IMR-90 (cell line): ENCODE results near the gene ARHGAP45. TPM values are rescaled to one million over a fixed set of nuclear protein-coding genes. Genes with fewer than 3 reads are reported as not detected.

Experiments
- ATAC-seq: fragments of 200-7000 bp; cut with Tn5 transposase; 2 replicates; pipeline ENCODE4 v1.9.1; 2020; ENCODE audit warnings: low read depth, mild to moderate bottlenecking, moderate library complexity
- BruUV-seq: library from RNA; stranded (reverse); fragments of 400-500 nt; replicated peaks from 2 replicates; lab custom pipeline; 2021; lab: Mats Ljungman, UMichigan
- CTCF ChIA-PET: fragments of 300-600 bp; formaldehyde crosslinking; extraction: SDS; loops from one replicate; lab custom pipeline; 2021; ENCODE audit warnings: antibody characterized with exemption; lab: Yijun Ruan, JAX
- POLR2A ChIA-PET: fragments of 300-600 bp; sonication (Branson Sonifier 250); formaldehyde crosslinking; loops from one replicate; lab custom pipeline; 2022; ENCODE audit warnings: antibody characterized with exemption; ENCODE audit not compliant: unreplicated experiment; lab: Charles Lee
- DNase-seq: peaks from one replicate; pipeline ENCODE4 v3.0.0; 2013
- H2AFZ ChIP-seq: replicated peaks from 2 replicates; pipeline ENCODE3; 2013; ENCODE audit warnings: low read length, mild to moderate bottlenecking; ENCODE audit not compliant: poor library complexity
- H2AK5ac ChIP-seq: 2 replicates; pipeline ENCODE4 v1.6.1; 2013; ENCODE audit warnings: low read depth, low read length, inconsistent platforms
- H2AK9ac ChIP-seq: replicated peaks from 2 replicates; pipeline ENCODE3; 2013; ENCODE audit warnings: mild to moderate bottlenecking, low read depth, low read length, moderate library complexity; ENCODE audit not compliant: poor library complexity
- H2BK120ac ChIP-seq: 2 replicates; pipeline ENCODE4 v1.6.1; 2013; ENCODE audit warnings: low read depth, low read length, inconsistent platforms
- H2BK15ac ChIP-seq: 3 replicates; pipeline ENCODE4 v1.6.1; 2013; ENCODE audit warnings: low read depth, low read length, inconsistent platforms
- H2BK20ac ChIP-seq: 2 replicates; pipeline ENCODE4 v1.6.1; 2013; ENCODE audit warnings: low read depth, mild to moderate bottlenecking, inconsistent platforms, low read length, moderate library complexity
- H2BK5ac ChIP-seq: 2 replicates; pipeline ENCODE4 v1.6.1; 2013; ENCODE audit warnings: mild to moderate bottlenecking, low read depth, low read length, inconsistent platforms; ENCODE audit not compliant: poor library complexity, severe bottlenecking
- H3K14ac ChIP-seq: replicated peaks from 2 replicates; pipeline ENCODE4 v1.6.1; 2013; ENCODE audit warnings: low read depth, low read length, inconsistent platforms
- H3K18ac ChIP-seq: 2 replicates; pipeline ENCODE4 v1.6.1; 2013; ENCODE audit warnings: low read depth, low read length, control low read depth
- H3K23ac ChIP-seq: 2 replicates; pipeline ENCODE4 v1.6.1; 2013; ENCODE audit warnings: low read depth, low read length, inconsistent platforms
- H3K27ac ChIP-seq: 2 replicates; pipeline ENCODE4 v1.5.1; 2013; ENCODE audit warnings: mild to moderate bottlenecking, control low read depth, low read length; ENCODE audit not compliant: insufficient read depth
- H3K27me3 ChIP-seq: 2 replicates; pipeline ENCODE4 v1.6.1; 2013; ENCODE audit warnings: low read length; ENCODE audit not compliant: control insufficient read depth, insufficient read depth
- H3K36me3 ChIP-seq: 2 replicates; pipeline ENCODE4 v1.6.1; 2013; ENCODE audit warnings: low read length, mixed read lengths; ENCODE audit not compliant: control insufficient read depth, insufficient read depth
- H3K4ac ChIP-seq: 2 replicates; pipeline ENCODE4 v1.6.1; 2013; ENCODE audit warnings: low read depth, low read length, inconsistent platforms
- H3K4me1 ChIP-seq: 2 replicates; pipeline ENCODE4 v1.6.1; 2013; ENCODE audit warnings: low read length, mixed read lengths; ENCODE audit not compliant: control insufficient read depth, insufficient read depth
- H3K4me2 ChIP-seq: 2 replicates; pipeline ENCODE4 v1.6.1; 2013; ENCODE audit warnings: low read depth, mild to moderate bottlenecking, control low read depth, low read length, moderate library complexity
- H3K4me3 ChIP-seq: 2 replicates; pipeline ENCODE4 v1.5.1; 2013; ENCODE audit warnings: low read depth, mild to moderate bottlenecking, control low read depth, low read length, moderate library complexity; ENCODE audit not compliant: insufficient read depth
- H3K56ac ChIP-seq: 2 replicates; pipeline ENCODE4 v1.6.1; 2013; ENCODE audit warnings: low read length, inconsistent platforms; ENCODE audit not compliant: insufficient read depth; ENCODE audit errors: extremely low read depth
- H3K79me1 ChIP-seq, 2 experiments: 2 replicates each; pipeline ENCODE4 v1.6.1; 2013; ENCODE audit warnings: low read length in 2 of 2, inconsistent platforms in 1 of 2, low read depth in 1 of 2
- H3K9ac ChIP-seq: 2 replicates; pipeline ENCODE4 v1.6.1; 2013; ENCODE audit warnings: low read depth, low read length, control low read depth
- H3K9me1 ChIP-seq: 2 replicates; pipeline ENCODE4 v1.6.1; 2013; ENCODE audit warnings: low read length, inconsistent platforms; ENCODE audit not compliant: insufficient read depth
- H3K9me3 ChIP-seq: 2 replicates; pipeline ENCODE4 v1.6.1; 2013; ENCODE audit warnings: low read length; ENCODE audit not compliant: control insufficient read depth, insufficient read depth
- H4K20me1 ChIP-seq: 2 replicates; pipeline ENCODE4 v1.6.1; 2013; ENCODE audit warnings: low read length, inconsistent platforms; ENCODE audit not compliant: insufficient read depth
- H4K5ac ChIP-seq: 2 replicates; pipeline ENCODE4 v1.6.1; 2013; ENCODE audit warnings: mild to moderate bottlenecking, low read depth, low read length, control low read depth
- H4K8ac ChIP-seq, 2 experiments: 2 replicates each; pipeline ENCODE4 v1.6.1; 2013; ENCODE audit warnings: low read depth in 2 of 2, low read length in 2 of 2, control low read depth in 1 of 2, inconsistent platforms in 1 of 2
- H4K91ac ChIP-seq: 2 replicates; pipeline ENCODE4 v1.6.1; 2013; ENCODE audit warnings: low read depth, low read length, inconsistent platforms; ENCODE audit not compliant: insufficient read depth
- BHLHE40 ChIP-seq: fragments of 150-350 bp; IDR thresholded peaks from 2 replicates; pipeline ENCODE4 v1.6.1; 2016; ENCODE audit warnings: mild to moderate bottlenecking, low read depth, low read length
- ELK1 ChIP-seq: fragments of 150-350 bp; IDR thresholded peaks from 2 replicates; pipeline ENCODE4 v1.6.1; 2016; ENCODE audit warnings: low read depth, mild to moderate bottlenecking, low read length, moderate library complexity, borderline replicate concordance
- NFE2L2 ChIP-seq: fragments of 150-350 bp; IDR thresholded peaks from 2 replicates; pipeline ENCODE4 v1.6.1; 2016; ENCODE audit warnings: low read depth, mild to moderate bottlenecking, low read length
- POLR2A ChIP-seq: IDR thresholded peaks from 2 replicates; pipeline ENCODE4 v1.6.1; 2012; ENCODE audit warnings: mild to moderate bottlenecking, low read depth, low read length
- RAD21 ChIP-seq: IDR thresholded peaks from 2 replicates; pipeline ENCODE4 v1.6.1; 2012; ENCODE audit warnings: low read length, improper control_type of control experiment
- RCOR1 ChIP-seq: IDR thresholded peaks from 2 replicates; pipeline ENCODE4 v1.6.1; 2012; ENCODE audit warnings: mild to moderate bottlenecking, low read length, improper control_type of control experiment; ENCODE audit not compliant: insufficient replicate concordance
- RFX5 ChIP-seq: IDR thresholded peaks from 2 replicates; pipeline ENCODE4 v1.8.0; 2012; ENCODE audit warnings: low read depth, mild to moderate bottlenecking, low read length, moderate library complexity
- SMC3 ChIP-seq: fragments of 150-350 bp; IDR thresholded peaks from 2 replicates; pipeline ENCODE4 v1.6.1; 2016; ENCODE audit warnings: low read depth, mild to moderate bottlenecking, antibody characterized with exemption, low read length, moderate library complexity
- WGBS, 2 experiments: methylation state at CpG; one replicate each; pipeline versions ENCODE4 v1.1.5 to v1.1.7; 2013; ENCODE audit warnings: missing lambda C conversion rate in 2 of 2; ENCODE audit not compliant: insufficient read length in 1 of 2; ENCODE audit errors: extremely low coverage in 2 of 2; 5-methylcytosine and 5-hydroxymethylcytosine counted together
- dilution Hi-C: fragments of 300-500 bp; cut with HindIII; formaldehyde crosslinking; loops from one replicate; pipeline ENCODE4 v1.14.3; 2018; ENCODE audit warnings: low sequenced_read_pairs; ENCODE audit not compliant: unreplicated experiment
- in situ Hi-C: fragments of 300-500 bp; cut with MboI; formaldehyde crosslinking; loops from 3 replicates; pipeline ENCODE4 v1.14.3; 2019; ENCODE audit warnings: low sequenced_read_pairs, inconsistent platforms, mixed read lengths
- intact Hi-C: fragments of 100-400 bp; cut with micrococcal nuclease; formaldehyde crosslinking; loops from 2 replicates; pipeline ENCODE4 v1.10.0; 2022
- polyA plus RNA-seq, 3 experiments: library from polyadenylated mRNA; depleted of rRNA; stranded (reverse); fragments of >200 nt; gene quantifications; 2 replicates each; pipeline ENCODE4 v1.2.3, GENCODE V29; 2012; ENCODE audit warnings: low replicate concordance in 1 of 3
- total RNA-seq: library from RNA; depleted of rRNA; stranded (reverse); fragments of >200 nt; gene quantifications from 2 replicates; pipeline ENCODE4 v1.2.3, GENCODE V29; 2012
- TF ChIP-seq, protein P1 (sequence below): fragments of 150-350 bp; IDR thresholded peaks from 2 replicates; pipeline ENCODE4 v1.6.1; 2017; ENCODE audit warnings: mild to moderate bottlenecking, antibody characterized with exemption, low read length, low read depth
- TF ChIP-seq, protein P2 (sequence below): conservative IDR thresholded peaks from 2 replicates; pipeline ENCODE4 v1.5.1; 2012; ENCODE audit warnings: mild to moderate bottlenecking, low read depth, low read length, improper control_type of control experiment

Gene ARHGAP45
- total and polyA plus RNA-seq, 2 of the 4 experiments (the other 2 are of a cell fraction): 1.3 to 1.7 TPM

DNA sequence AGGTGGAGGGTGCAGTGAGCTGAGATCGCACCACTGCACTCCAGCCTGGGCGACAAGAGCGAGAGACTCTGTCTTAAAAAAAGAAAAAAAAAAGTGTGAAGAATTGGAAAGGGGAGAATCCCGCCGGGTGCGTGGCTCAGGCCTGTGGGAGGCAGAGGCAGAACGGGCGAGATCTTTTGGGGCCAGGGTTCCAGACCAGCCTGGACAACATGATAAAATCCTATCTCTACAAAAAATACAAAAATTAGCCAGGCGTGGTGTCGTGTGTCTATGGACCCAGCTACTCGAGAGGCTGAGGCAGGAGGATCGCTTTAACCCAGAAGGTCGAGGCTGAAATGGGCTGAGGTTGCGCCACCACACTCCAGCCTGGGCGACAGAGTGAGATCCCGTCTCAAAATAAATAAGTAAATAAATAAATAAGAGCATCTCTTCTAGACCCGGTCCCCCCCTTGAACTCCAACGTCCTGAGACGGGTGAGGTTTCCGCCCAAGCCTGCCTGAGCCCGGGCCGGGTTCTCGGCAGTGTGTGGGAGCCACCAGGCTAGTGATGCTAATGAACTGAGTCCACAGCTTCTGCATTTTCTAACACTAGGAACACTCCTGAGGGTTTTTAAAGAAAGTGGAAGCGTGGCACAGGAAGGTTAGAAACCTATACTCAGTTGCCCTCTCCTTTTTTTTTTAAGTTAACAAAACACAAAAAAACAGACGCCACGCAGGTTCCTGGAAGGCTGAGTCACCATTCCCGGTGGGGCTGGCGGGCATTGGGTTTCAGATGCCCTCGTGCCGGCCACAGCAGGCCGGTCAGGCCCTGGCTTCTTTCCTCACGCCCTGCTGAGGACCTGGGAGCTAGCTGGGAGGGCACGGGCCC is 58.9 kb downstream of the ARHGAP45 start:
- Histone ChIP-seq H4K20me1 (peaks cover 44% of the 10 kb centered on the region), H3K27ac (peak overlapping the region; percentile 18)
- no TSS peak for BruUV-seq

More for the DNA sequence above, 58.9 kb downstream of the ARHGAP45 start:
- Histone ChIP-seq H2AFZ (no peak overlapping the region), H3K36me3 (peaks cover 73% of the 10 kb centered on the region), H3K4me1 (peaks cover 17% of the 10 kb centered on the region), H2BK120ac (no peak overlapping the region), H3K9me3 (no peaks in the 10 kb centered on the region), H3K56ac (no peak overlapping the region), H3K23ac (no peak overlapping the region), H3K18ac (no peak overlapping the region), H3K9me1 (peaks cover 8% of the 10 kb centered on the region; the same call in 1 of the 2 replicates), H2BK5ac (peak overlapping the region; percentile 39), H2BK15ac (no peak overlapping the region), H2BK20ac (no peak overlapping the region), H3K14ac (no peak overlapping the region), H4K8ac (no peak overlapping the region), H3K27me3 (no peaks in the 10 kb centered on the region), H2AK5ac (no peak overlapping the region), H4K5ac (no peak overlapping the region), H3K4ac (no peak overlapping the region), H3K4me3 (no peak overlapping the region), H4K91ac (no peak overlapping the region), H3K4me2 (no peak overlapping the region), H3K79me1 (peaks cover 24 to 86% of the 10 kb centered on the region in 2 experiments), H2AK9ac (peak overlapping the region; percentile 23), H3K9ac (no peak overlapping the region)
- TF ChIP-seq ELK1 (no peak), RFX5 (no peak), RCOR1 (no peak), RAD21 (no peak), NFE2L2 (no peak), SMC3 (no peak), BHLHE40 (0 out of 2 replicates have a peak, but pooled peaks have one; percentile 18), POLR2A (no peak)
- TF ChIP-seq, protein P1, sequence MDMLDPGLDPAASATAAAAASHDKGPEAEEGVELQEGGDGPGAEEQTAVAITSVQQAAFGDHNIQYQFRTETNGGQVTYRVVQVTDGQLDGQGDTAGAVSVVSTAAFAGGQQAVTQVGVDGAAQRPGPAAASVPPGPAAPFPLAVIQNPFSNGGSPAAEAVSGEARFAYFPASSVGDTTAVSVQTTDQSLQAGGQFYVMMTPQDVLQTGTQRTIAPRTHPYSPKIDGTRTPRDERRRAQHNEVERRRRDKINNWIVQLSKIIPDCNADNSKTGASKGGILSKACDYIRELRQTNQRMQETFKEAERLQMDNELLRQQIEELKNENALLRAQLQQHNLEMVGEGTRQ: 0 out of 2 replicates have a peak, but pooled peaks have one; percentile 17
- TF ChIP-seq, protein P2, sequence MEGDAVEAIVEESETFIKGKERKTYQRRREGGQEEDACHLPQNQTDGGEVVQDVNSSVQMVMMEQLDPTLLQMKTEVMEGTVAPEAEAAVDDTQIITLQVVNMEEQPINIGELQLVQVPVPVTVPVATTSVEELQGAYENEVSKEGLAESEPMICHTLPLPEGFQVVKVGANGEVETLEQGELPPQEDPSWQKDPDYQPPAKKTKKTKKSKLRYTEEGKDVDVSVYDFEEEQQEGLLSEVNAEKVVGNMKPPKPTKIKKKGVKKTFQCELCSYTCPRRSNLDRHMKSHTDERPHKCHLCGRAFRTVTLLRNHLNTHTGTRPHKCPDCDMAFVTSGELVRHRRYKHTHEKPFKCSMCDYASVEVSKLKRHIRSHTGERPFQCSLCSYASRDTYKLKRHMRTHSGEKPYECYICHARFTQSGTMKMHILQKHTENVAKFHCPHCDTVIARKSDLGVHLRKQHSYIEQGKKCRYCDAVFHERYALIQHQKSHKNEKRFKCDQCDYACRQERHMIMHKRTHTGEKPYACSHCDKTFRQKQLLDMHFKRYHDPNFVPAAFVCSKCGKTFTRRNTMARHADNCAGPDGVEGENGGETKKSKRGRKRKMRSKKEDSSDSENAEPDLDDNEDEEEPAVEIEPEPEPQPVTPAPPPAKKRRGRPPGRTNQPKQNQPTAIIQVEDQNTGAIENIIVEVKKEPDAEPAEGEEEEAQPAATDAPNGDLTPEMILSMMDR: no peak
- dilution Hi-C loops: no loop called here
- ATAC-seq (peak; percentile 19; the same call in 1 of the 2 replicates), DNase-seq (peak; percentile 41)
- in situ Hi-C loops: no loop called here
- CTCF ChIA-PET: no interaction called here
- 100% methylated on average over 2 of the region's 33 CpGs; no CpG with 5 or more reads in 1 of the 2 experiments for WGBS, 2 experiments
- intact Hi-C loops: no loop called here
- POLR2A ChIA-PET: no interaction called here
